HG02623 (cell line): Measurements from ENCODE around the gene HTRA3.

Experiments used
- ATAC-seq: cut with Tn5 transposase; IDR thresholded peaks from one replicate; pipeline ENCODE4 v1.9.1; 2021; ENCODE audit warnings: moderate library complexity; ENCODE audit not compliant: unreplicated experiment

HTRA3 gene

GRCh38 chr4:8265171-8265929 lies 4.2 kb upstream of the HTRA3 start:
- ATAC-seq = no peak

DNA sequence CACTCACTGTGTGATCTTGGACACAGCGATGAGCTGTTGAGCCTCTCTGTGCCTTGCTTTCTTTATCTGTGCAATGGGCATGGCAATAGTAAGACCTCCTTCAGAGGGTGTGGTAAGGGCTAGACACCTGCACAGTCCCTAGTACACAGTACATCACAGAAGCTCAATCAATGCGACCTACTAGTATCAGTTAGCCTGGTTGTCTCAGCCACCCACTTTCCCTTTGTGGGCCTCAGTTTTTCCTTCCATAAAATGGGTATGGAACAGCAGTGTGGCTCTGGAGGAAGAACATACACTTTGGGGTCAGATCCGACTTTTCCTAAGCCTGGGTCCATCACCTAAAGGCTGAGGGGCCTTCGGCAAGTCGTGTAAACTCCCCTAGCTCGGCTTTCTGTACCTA lies 3.5 kb upstream of the HTRA3 start:
- ATAC-seq = no peak

GRCh38 chr4:8266508-8266907 lies 3.0 kb upstream of the HTRA3 start:
- no peak for ATAC-seq

DNA sequence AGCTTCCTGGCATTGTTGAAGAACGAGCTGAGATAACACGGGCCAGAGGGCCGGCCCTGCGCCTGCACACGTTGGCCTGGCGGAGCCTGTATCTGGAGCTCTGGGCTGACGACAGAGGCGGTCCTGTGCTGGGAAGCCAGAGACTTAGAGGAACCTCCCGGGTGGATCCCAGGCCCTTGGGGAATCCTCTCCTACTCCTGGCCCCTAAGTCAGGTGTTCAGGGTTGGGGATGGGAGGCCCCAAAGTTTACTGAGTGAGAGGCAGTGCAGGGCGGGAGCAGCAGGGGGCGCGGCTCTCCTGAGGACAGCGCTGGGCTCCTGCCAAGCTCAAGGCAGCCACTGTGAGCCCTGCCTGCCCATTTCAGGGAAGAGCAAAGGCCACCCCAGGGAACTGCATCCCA lies 2.5 kb upstream of the HTRA3 start:
- ATAC-seq = no peak

- ATAC-seq = no peak
These were observed 1.3 kb upstream of the HTRA3 start for GRCh38 chr4:8268211-8268610.

DNA sequence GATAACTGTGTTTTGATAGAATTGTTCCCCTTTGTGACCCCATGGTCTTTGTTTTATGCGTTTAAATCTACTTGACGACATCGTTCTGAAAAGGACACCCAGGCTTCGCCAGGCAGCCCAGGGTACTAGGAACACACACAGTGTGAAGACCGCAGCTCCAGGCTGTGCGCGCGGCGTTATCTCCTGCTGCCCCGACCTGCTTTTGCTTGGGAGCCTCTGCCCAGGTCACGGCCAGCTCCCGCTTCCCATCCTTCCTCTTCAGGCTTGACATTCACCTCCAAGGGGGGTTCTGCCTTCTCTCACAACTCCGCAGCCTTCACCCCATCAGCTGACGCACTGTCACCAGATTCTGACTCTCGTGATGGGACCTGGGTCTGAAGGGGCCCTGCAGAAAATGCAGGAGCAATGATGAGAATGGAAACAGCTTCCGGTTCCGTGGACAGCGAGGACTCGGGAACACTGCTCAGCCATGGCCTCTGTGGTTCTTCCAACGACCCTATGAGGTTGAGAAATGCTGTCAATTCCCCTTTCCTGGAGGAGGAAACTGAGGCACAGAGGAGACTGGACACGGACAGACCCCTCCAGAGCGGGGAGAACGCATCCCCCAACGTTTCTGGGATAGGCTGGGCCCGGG lies 536 bp upstream of the HTRA3 start:
- ATAC-seq = no peak

GRCh38 chr4:8270418-8270771 lies 841 bp downstream of the HTRA3 start:
- ATAC-seq = no peak

DNA sequence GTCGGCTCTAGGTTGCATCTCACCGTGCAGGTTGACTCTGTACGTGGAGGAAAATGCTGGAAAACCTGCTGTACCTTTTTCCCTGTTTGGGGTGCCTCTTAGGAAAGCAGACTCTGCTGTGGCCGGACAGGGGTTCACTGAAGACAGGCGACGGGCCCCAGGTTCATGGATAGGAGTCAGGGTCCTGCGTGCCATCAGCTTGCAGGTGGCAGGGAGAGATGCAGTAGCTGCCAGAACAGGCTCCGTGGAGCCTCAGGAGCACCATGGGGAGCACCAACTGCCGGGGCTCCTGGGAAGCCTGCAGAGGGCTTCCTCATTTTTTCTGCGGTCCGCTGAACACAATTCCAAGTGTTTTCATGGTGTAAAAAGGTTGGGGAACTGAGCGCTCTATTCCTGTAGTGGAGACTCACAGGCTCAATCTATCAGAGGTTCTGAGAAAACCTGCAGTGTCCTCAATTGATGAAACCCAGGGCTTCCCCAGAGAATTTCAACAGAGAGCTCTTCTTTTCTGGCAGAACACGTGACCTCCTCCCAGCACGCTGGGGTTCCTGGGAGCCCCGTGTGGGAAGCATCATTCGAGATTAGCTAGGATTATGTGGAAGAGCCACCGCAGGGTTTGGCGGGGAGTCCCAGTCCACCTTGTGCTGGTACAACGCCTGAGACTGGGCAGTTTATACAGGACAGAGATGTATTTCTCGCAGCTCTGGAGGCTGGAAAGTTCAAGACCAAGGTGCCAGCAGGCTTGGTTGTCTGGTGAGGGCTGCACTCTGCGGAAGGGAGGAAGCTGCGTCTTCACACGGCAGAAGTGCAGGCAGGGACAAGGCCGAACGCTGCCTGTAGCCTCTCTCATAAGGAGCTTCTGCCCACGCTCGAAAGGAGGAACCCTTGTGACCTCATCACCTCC lies 1.6 kb downstream of the HTRA3 start:
- no peak for ATAC-seq

GRCh38 chr4:8271821-8272220 lies 2.3 kb downstream of the HTRA3 start:
- ATAC-seq = no peak

- ATAC-seq = no peak
These were observed 3.2 kb downstream of the HTRA3 start for GRCh38 chr4:8272472-8273428.

GRCh38 chr4:8273450-8273849 lies 3.9 kb downstream of the HTRA3 start:
- ATAC-seq = no peak

DNA sequence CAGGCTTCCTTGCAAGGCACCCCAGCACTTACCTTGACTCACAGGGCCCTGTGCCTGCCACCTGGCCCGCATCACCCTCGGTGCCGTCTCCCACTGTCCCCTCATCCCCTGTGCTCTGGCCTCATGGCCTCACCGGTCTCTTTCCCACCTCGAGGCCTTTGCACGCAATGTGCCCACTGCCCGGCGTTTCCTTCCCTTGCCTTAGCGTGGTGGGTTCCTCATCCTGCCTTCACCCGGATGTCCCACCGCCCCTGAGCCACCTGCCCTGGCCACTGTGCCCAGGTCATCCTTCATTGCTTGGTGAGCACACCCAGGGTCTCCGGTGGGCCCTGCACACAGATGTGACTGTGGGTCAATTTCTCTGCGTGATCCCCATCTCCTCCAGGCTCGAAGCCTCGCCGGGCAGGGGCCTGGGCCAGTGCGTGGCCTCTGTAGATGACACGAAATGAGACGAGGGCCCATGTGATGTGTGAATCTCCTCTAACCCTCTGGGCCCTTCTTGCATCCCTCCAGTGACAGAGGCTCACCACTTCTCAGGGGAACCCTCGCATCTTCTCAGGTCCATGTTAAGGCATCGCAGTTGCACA lies 4.6 kb downstream of the HTRA3 start:
- no peak for ATAC-seq

- ATAC-seq = no peak
These were observed 5.4 kb downstream of the HTRA3 start for GRCh38 chr4:8274765-8275547.

GRCh38 chr4:8275548-8275910 lies 6.0 kb downstream of the HTRA3 start:
- ATAC-seq = no peak

DNA sequence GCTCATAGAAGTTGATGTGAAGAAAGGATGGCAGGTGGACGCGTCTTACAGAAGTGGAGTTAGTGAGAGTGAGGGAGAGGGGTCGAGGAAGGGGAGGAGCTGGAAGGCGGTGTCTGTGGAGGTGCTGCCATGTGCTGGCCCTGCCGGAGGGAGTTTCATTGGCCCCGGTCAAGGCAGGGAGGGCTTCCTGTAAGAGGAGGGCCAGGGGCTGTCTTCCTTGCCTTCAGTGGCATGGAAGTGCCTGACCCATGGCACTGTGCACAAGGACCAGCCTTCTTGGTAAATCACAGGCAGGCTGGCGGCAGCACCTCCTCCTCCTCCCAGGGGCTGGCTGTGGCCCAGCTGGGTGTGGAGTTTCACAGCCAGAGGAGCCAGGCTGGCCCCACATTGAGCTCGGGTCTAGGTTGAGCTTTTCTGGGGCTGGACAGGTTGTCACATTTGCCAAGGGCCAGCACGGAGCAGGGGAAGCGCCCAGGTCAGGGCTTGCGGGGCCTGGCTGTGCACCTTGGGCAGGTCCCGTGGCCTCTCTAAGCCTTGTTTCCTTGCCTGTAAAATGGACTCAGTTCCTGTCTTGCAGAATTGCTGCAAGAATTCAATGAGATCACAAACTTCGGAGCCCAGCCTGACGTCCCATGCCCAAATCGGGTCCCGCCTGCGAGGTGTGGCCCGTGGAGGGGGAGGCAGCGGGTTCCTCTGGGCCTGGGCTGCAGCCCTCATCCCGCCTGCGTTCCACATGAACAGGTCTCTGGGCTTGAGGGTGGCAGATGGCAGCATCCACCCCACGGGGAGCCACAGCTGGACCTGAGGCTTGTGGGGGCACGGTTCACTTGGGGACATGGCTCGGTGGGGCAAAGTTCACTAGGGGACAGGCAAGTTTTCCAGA lies 7.0 kb downstream of the HTRA3 start:
- no peak for ATAC-seq

- ATAC-seq = no peak
These were observed 7.9 kb downstream of the HTRA3 start for GRCh38 chr4:8277356-8278008.

GRCh38 chr4:8278009-8278395 lies 8.4 kb downstream of the HTRA3 start:
- no peak for ATAC-seq
